NT2/D1 (cell line): ENCODE results near the gene POLD4.

Source experiments
- SUZ12 ChIP-seq: IDR thresholded peaks from 2 replicates; pipeline ENCODE4 v1.6.1; 2011; ENCODE audit not compliant: insufficient read length, insufficient read depth; ENCODE audit errors: extremely low read depth
- YY1 ChIP-seq: IDR thresholded peaks from 2 replicates; pipeline ENCODE4 v1.6.1; 2011; ENCODE audit not compliant: insufficient read length, insufficient read depth
- ZNF274 ChIP-seq: IDR thresholded peaks from 2 replicates; pipeline ENCODE4 v1.6.1; 2011; ENCODE audit warnings: mild to moderate bottlenecking, low read depth, low read length

GRCh38 chr11:67389477-67389876, 36.1 kb upstream of the POLD4 start:
- TF ChIP-seq YY1 (no peak), ZNF274 (no peak), SUZ12 (no peak)
